IMR-90 (cell line): ENCODE measurements around the gene CBLIF. TPM values are rescaled to one million over a fixed set of nuclear protein-coding genes. Genes with fewer than 3 reads are reported as not detected.

Experiments used
- ATAC-seq: fragments of 200-7000 bp; cut with Tn5 transposase; 2 replicates; pipeline ENCODE4 v1.9.1; 2020; ENCODE audit warnings: low read depth, mild to moderate bottlenecking, moderate library complexity
- BruUV-seq: library from RNA; stranded (reverse); fragments of 400-500 nt; replicated peaks from 2 replicates; lab custom pipeline; 2021; lab: Mats Ljungman, UMichigan
- CTCF ChIA-PET: fragments of 300-600 bp; formaldehyde crosslinking; extraction: SDS; loops from one replicate; lab custom pipeline; 2021; ENCODE audit warnings: antibody characterized with exemption; lab: Yijun Ruan, JAX
- POLR2A ChIA-PET: fragments of 300-600 bp; sonication (Branson Sonifier 250); formaldehyde crosslinking; loops from one replicate; lab custom pipeline; 2022; ENCODE audit warnings: antibody characterized with exemption; ENCODE audit not compliant: unreplicated experiment; lab: Charles Lee
- DNase-seq: peaks from one replicate; pipeline ENCODE4 v3.0.0; 2013
- H2AFZ ChIP-seq: replicated peaks from 2 replicates; pipeline ENCODE3; 2013; ENCODE audit warnings: low read length, mild to moderate bottlenecking; ENCODE audit not compliant: poor library complexity
- H2AK5ac ChIP-seq: 2 replicates; pipeline ENCODE4 v1.6.1; 2013; ENCODE audit warnings: low read depth, low read length, inconsistent platforms
- H2AK9ac ChIP-seq: replicated peaks from 2 replicates; pipeline ENCODE3; 2013; ENCODE audit warnings: mild to moderate bottlenecking, low read depth, low read length, moderate library complexity; ENCODE audit not compliant: poor library complexity
- H2BK120ac ChIP-seq: 2 replicates; pipeline ENCODE4 v1.6.1; 2013; ENCODE audit warnings: low read depth, low read length, inconsistent platforms
- H2BK15ac ChIP-seq: 3 replicates; pipeline ENCODE4 v1.6.1; 2013; ENCODE audit warnings: low read depth, low read length, inconsistent platforms
- H2BK20ac ChIP-seq: 2 replicates; pipeline ENCODE4 v1.6.1; 2013; ENCODE audit warnings: low read depth, mild to moderate bottlenecking, inconsistent platforms, low read length, moderate library complexity
- H2BK5ac ChIP-seq: 2 replicates; pipeline ENCODE4 v1.6.1; 2013; ENCODE audit warnings: mild to moderate bottlenecking, low read depth, low read length, inconsistent platforms; ENCODE audit not compliant: poor library complexity, severe bottlenecking
- H3K14ac ChIP-seq: replicated peaks from 2 replicates; pipeline ENCODE4 v1.6.1; 2013; ENCODE audit warnings: low read depth, low read length, inconsistent platforms
- H3K18ac ChIP-seq: 2 replicates; pipeline ENCODE4 v1.6.1; 2013; ENCODE audit warnings: low read depth, low read length, control low read depth
- H3K23ac ChIP-seq: 2 replicates; pipeline ENCODE4 v1.6.1; 2013; ENCODE audit warnings: low read depth, low read length, inconsistent platforms
- H3K27ac ChIP-seq: 2 replicates; pipeline ENCODE4 v1.5.1; 2013; ENCODE audit warnings: mild to moderate bottlenecking, control low read depth, low read length; ENCODE audit not compliant: insufficient read depth
- H3K27me3 ChIP-seq: 2 replicates; pipeline ENCODE4 v1.6.1; 2013; ENCODE audit warnings: low read length; ENCODE audit not compliant: control insufficient read depth, insufficient read depth
- H3K36me3 ChIP-seq: 2 replicates; pipeline ENCODE4 v1.6.1; 2013; ENCODE audit warnings: low read length, mixed read lengths; ENCODE audit not compliant: control insufficient read depth, insufficient read depth
- H3K4ac ChIP-seq: 2 replicates; pipeline ENCODE4 v1.6.1; 2013; ENCODE audit warnings: low read depth, low read length, inconsistent platforms
- H3K4me1 ChIP-seq: 2 replicates; pipeline ENCODE4 v1.6.1; 2013; ENCODE audit warnings: low read length, mixed read lengths; ENCODE audit not compliant: control insufficient read depth, insufficient read depth
- H3K4me2 ChIP-seq: 2 replicates; pipeline ENCODE4 v1.6.1; 2013; ENCODE audit warnings: low read depth, mild to moderate bottlenecking, control low read depth, low read length, moderate library complexity
- H3K4me3 ChIP-seq: 2 replicates; pipeline ENCODE4 v1.5.1; 2013; ENCODE audit warnings: low read depth, mild to moderate bottlenecking, control low read depth, low read length, moderate library complexity; ENCODE audit not compliant: insufficient read depth
- H3K56ac ChIP-seq: 2 replicates; pipeline ENCODE4 v1.6.1; 2013; ENCODE audit warnings: low read length, inconsistent platforms; ENCODE audit not compliant: insufficient read depth; ENCODE audit errors: extremely low read depth
- H3K79me1 ChIP-seq, 2 experiments: 2 replicates each; pipeline ENCODE4 v1.6.1; 2013; ENCODE audit warnings: low read length in 2 of 2, inconsistent platforms in 1 of 2, low read depth in 1 of 2
- H3K9ac ChIP-seq: 2 replicates; pipeline ENCODE4 v1.6.1; 2013; ENCODE audit warnings: low read depth, low read length, control low read depth
- H3K9me1 ChIP-seq: 2 replicates; pipeline ENCODE4 v1.6.1; 2013; ENCODE audit warnings: low read length, inconsistent platforms; ENCODE audit not compliant: insufficient read depth
- H3K9me3 ChIP-seq: 2 replicates; pipeline ENCODE4 v1.6.1; 2013; ENCODE audit warnings: low read length; ENCODE audit not compliant: control insufficient read depth, insufficient read depth
- H4K20me1 ChIP-seq: 2 replicates; pipeline ENCODE4 v1.6.1; 2013; ENCODE audit warnings: low read length, inconsistent platforms; ENCODE audit not compliant: insufficient read depth
- H4K5ac ChIP-seq: 2 replicates; pipeline ENCODE4 v1.6.1; 2013; ENCODE audit warnings: mild to moderate bottlenecking, low read depth, low read length, control low read depth
- H4K8ac ChIP-seq, 2 experiments: 2 replicates each; pipeline ENCODE4 v1.6.1; 2013; ENCODE audit warnings: low read depth in 2 of 2, low read length in 2 of 2, control low read depth in 1 of 2, inconsistent platforms in 1 of 2
- H4K91ac ChIP-seq: 2 replicates; pipeline ENCODE4 v1.6.1; 2013; ENCODE audit warnings: low read depth, low read length, inconsistent platforms; ENCODE audit not compliant: insufficient read depth
- BHLHE40 ChIP-seq: fragments of 150-350 bp; IDR thresholded peaks from 2 replicates; pipeline ENCODE4 v1.6.1; 2016; ENCODE audit warnings: mild to moderate bottlenecking, low read depth, low read length
- CEBPB ChIP-seq: IDR thresholded peaks from 2 replicates; pipeline ENCODE4 v1.6.1; 2012; ENCODE audit warnings: low read depth, low read length, improper control_type of control experiment
- FOS ChIP-seq: fragments of 150-350 bp; IDR thresholded peaks from 2 replicates; pipeline ENCODE4 v1.6.1; 2016; ENCODE audit warnings: low read depth, low read length
- MAFK ChIP-seq: IDR thresholded peaks from 2 replicates; pipeline ENCODE4 v1.6.1; 2012; ENCODE audit warnings: low read depth, low read length, improper control_type of control experiment
- MXI1 ChIP-seq: IDR thresholded peaks from 2 replicates; pipeline ENCODE4 v1.6.1; 2012; ENCODE audit warnings: low read depth, mild to moderate bottlenecking, low read length, moderate library complexity, borderline replicate concordance
- NFE2L2 ChIP-seq: fragments of 150-350 bp; IDR thresholded peaks from 2 replicates; pipeline ENCODE4 v1.6.1; 2016; ENCODE audit warnings: low read depth, mild to moderate bottlenecking, low read length
- POLR2A ChIP-seq: IDR thresholded peaks from 2 replicates; pipeline ENCODE4 v1.6.1; 2012; ENCODE audit warnings: mild to moderate bottlenecking, low read depth, low read length
- RAD21 ChIP-seq: IDR thresholded peaks from 2 replicates; pipeline ENCODE4 v1.6.1; 2012; ENCODE audit warnings: low read length, improper control_type of control experiment
- RCOR1 ChIP-seq: IDR thresholded peaks from 2 replicates; pipeline ENCODE4 v1.6.1; 2012; ENCODE audit warnings: mild to moderate bottlenecking, low read length, improper control_type of control experiment; ENCODE audit not compliant: insufficient replicate concordance
- RFX5 ChIP-seq: IDR thresholded peaks from 2 replicates; pipeline ENCODE4 v1.8.0; 2012; ENCODE audit warnings: low read depth, mild to moderate bottlenecking, low read length, moderate library complexity
- SMC3 ChIP-seq: fragments of 150-350 bp; IDR thresholded peaks from 2 replicates; pipeline ENCODE4 v1.6.1; 2016; ENCODE audit warnings: low read depth, mild to moderate bottlenecking, antibody characterized with exemption, low read length, moderate library complexity
- USF2 ChIP-seq: fragments of 150-350 bp; IDR thresholded peaks from 2 replicates; pipeline ENCODE4 v1.6.1; 2017; ENCODE audit warnings: mild to moderate bottlenecking, antibody characterized with exemption, low read length, low read depth
- WGBS, 2 experiments: methylation state at CpG; one replicate each; pipeline versions ENCODE4 v1.1.5 to v1.1.7; 2013; ENCODE audit warnings: missing lambda C conversion rate in 2 of 2; ENCODE audit not compliant: insufficient read length in 1 of 2; ENCODE audit errors: extremely low coverage in 2 of 2; 5-methylcytosine and 5-hydroxymethylcytosine counted together
- dilution Hi-C: fragments of 300-500 bp; cut with HindIII; formaldehyde crosslinking; loops from one replicate; pipeline ENCODE4 v1.14.3; 2018; ENCODE audit warnings: low sequenced_read_pairs; ENCODE audit not compliant: unreplicated experiment
- in situ Hi-C: fragments of 300-500 bp; cut with MboI; formaldehyde crosslinking; loops from 3 replicates; pipeline ENCODE4 v1.14.3; 2019; ENCODE audit warnings: low sequenced_read_pairs, inconsistent platforms, mixed read lengths
- intact Hi-C: fragments of 100-400 bp; cut with micrococcal nuclease; formaldehyde crosslinking; loops from 2 replicates; pipeline ENCODE4 v1.10.0; 2022
- polyA plus RNA-seq, 3 experiments: library from polyadenylated mRNA; depleted of rRNA; stranded (reverse); fragments of >200 nt; gene quantifications; 2 replicates each; pipeline ENCODE4 v1.2.3, GENCODE V29; 2012; ENCODE audit warnings: low replicate concordance in 1 of 3
- total RNA-seq: library from RNA; depleted of rRNA; stranded (reverse); fragments of >200 nt; gene quantifications from 2 replicates; pipeline ENCODE4 v1.2.3, GENCODE V29; 2012
- TF ChIP-seq, protein P1 (sequence below): conservative IDR thresholded peaks from 2 replicates; pipeline ENCODE4 v1.5.1; 2012; ENCODE audit warnings: mild to moderate bottlenecking, low read depth, low read length, improper control_type of control experiment

CBLIF gene
- total and polyA plus RNA-seq, 2 of the 4 experiments (the other 2 are of a cell fraction) = not detected

DNA sequence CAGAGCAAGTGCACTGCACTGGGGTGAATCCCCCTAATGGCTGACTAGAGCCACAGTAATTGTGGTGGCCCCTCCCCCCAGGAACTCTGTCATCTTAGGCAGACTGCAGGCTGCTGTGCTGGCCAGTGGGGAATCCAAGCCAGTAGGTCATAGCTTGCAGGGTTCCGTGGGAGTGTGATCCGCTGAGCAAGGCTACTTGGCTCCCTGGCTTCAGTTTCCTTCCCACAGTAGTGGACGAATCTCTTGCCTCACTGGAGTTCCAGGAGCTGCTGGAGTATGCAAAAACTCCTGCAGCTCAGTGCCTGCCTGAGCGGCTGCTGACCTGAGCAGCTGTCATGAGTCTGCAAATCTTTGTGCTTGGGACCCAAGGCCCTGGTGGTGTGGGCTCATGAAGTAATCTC is 46.5 kb upstream of the CBLIF start:
- Histone ChIP-seq H2AK5ac (no peak overlapping the region), H3K56ac (no peak overlapping the region), H3K27me3 (no peaks in the 10 kb centered on the region), H2BK20ac (no peak overlapping the region), H2BK15ac (no peak overlapping the region), H2BK5ac (no peak overlapping the region), H3K9me1 (no peaks in the 10 kb centered on the region), H2AK9ac (no peak overlapping the region), H3K79me1 (no peaks in the 10 kb centered on the region), H3K4ac (no peak overlapping the region), H3K18ac (no peak overlapping the region), H4K8ac (no peak overlapping the region), H3K4me2 (no peak overlapping the region), H3K36me3 (no peaks in the 10 kb centered on the region), H3K4me1 (no peaks in the 10 kb centered on the region), H4K5ac (no peak overlapping the region), H3K23ac (no peak overlapping the region), H3K14ac (no peak overlapping the region), H4K91ac (no peak overlapping the region), H3K9me3 (no peaks in the 10 kb centered on the region; the same call in 1 of the 2 replicates), H3K27ac (no peak overlapping the region), H4K20me1 (no peaks in the 10 kb centered on the region), H3K4me3 (no peak overlapping the region), H2AFZ (no peak overlapping the region), H3K9ac (no peak overlapping the region), H2BK120ac (no peak overlapping the region)
- in situ Hi-C loops (no loop called here), dilution Hi-C loops (no loop called here), intact Hi-C loops (no loop called here)
- CTCF ChIA-PET = no interaction called here
- POLR2A ChIA-PET = no interaction called here
- 20% methylated on average over 2 of the region's 4 CpGs; no CpG with 5 or more reads in 1 of the 2 experiments for WGBS, 2 experiments
- TF ChIP-seq RFX5 (no peak), POLR2A (no peak), FOS (no peak), BHLHE40 (no peak), SMC3 (no peak), MXI1 (no peak), CEBPB (no peak), RCOR1 (no peak), NFE2L2 (no peak), USF2 (no peak), RAD21 (no peak), MAFK (no peak)
- TF ChIP-seq, protein P1, sequence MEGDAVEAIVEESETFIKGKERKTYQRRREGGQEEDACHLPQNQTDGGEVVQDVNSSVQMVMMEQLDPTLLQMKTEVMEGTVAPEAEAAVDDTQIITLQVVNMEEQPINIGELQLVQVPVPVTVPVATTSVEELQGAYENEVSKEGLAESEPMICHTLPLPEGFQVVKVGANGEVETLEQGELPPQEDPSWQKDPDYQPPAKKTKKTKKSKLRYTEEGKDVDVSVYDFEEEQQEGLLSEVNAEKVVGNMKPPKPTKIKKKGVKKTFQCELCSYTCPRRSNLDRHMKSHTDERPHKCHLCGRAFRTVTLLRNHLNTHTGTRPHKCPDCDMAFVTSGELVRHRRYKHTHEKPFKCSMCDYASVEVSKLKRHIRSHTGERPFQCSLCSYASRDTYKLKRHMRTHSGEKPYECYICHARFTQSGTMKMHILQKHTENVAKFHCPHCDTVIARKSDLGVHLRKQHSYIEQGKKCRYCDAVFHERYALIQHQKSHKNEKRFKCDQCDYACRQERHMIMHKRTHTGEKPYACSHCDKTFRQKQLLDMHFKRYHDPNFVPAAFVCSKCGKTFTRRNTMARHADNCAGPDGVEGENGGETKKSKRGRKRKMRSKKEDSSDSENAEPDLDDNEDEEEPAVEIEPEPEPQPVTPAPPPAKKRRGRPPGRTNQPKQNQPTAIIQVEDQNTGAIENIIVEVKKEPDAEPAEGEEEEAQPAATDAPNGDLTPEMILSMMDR = no peak
- no peak for ATAC-seq
- no peak for DNase-seq
- no TSS peak for BruUV-seq
